HepG2 (cell line): ENCODE data around the gene SERPINA6. TPM values are rescaled to one million over a fixed set of nuclear protein-coding genes. Genes with fewer than 3 reads are reported as not detected.
A peak's percentile ranks its signal among the peaks of the same experiment; 100 is the strongest.

Experiments
- CBFB ChIP-seq: sonication (generic); formaldehyde crosslinking; IDR thresholded peaks from 2 replicates; pipeline ENCODE4 v1.4.0; 2020; ENCODE audit warnings: missing genetic modification reagents
- HNRNPLL ChIP-seq: fragments of 200-400 bp; formaldehyde crosslinking; IDR thresholded peaks from 2 replicates; pipeline ENCODE4 v1.6.1; 2017; ENCODE audit warnings: mild to moderate bottlenecking, low read depth, low read length; ENCODE audit not compliant: poor library complexity, severe bottlenecking
- HOXA5 ChIP-seq: sonication (generic); formaldehyde crosslinking; IDR thresholded peaks from 2 replicates; pipeline ENCODE4 v1.4.0; 2020; ENCODE audit warnings: missing genetic modification reagents
- KDM6A ChIP-seq: IDR thresholded peaks from 2 replicates; pipeline ENCODE4 v1.6.1; 2016; ENCODE audit warnings: low read depth
- KLF16 ChIP-seq, 2 experiments: sonication (generic) in 1 of 2; formaldehyde crosslinking in 1 of 2; IDR thresholded peaks; 2 replicates each; pipeline versions ENCODE4 v1.6.1 to v1.8.0; 2016 to 2023; ENCODE audit warnings: missing genetic modification reagents in 2 of 2, missing compliant biosample characterization in 1 of 2
- KLF6 ChIP-seq: IDR thresholded peaks from 2 replicates; pipeline ENCODE4 v1.8.0; 2016; ENCODE audit warnings: missing biosample characterization, missing genetic modification reagents
- KLF9 ChIP-seq: IDR thresholded peaks from 2 replicates; pipeline ENCODE4 v1.6.1; 2016; ENCODE audit warnings: low read depth
- PHB2 ChIP-seq: fragments of 450-650 bp; IDR thresholded peaks from 2 replicates; pipeline ENCODE4 v1.6.1; 2018; ENCODE audit not compliant: partially characterized antibody
- POGZ ChIP-seq: sonication (generic); formaldehyde crosslinking; IDR thresholded peaks from 2 replicates; pipeline ENCODE4 v1.4.0; 2020; ENCODE audit warnings: mild to moderate bottlenecking, missing genetic modification reagents
- SNAPC2 ChIP-seq: sonication (generic); formaldehyde crosslinking; IDR thresholded peaks from 2 replicates; pipeline ENCODE4 v1.8.1; 2022; ENCODE audit warnings: mild to moderate bottlenecking, missing genetic modification reagents
- SRY ChIP-seq: sonication (generic); formaldehyde crosslinking; IDR thresholded peaks from 2 replicates; pipeline ENCODE4 v1.8.0; 2022; ENCODE audit warnings: mild to moderate bottlenecking, missing genetic modification reagents
- TARDBP ChIP-seq: sonication (generic); formaldehyde crosslinking; IDR thresholded peaks from 2 replicates; pipeline ENCODE4 v1.8.0; 2022; ENCODE audit warnings: mild to moderate bottlenecking, missing genetic modification reagents
- TCF7L2 ChIP-seq: IDR thresholded peaks from 2 replicates; pipeline ENCODE4 v1.6.1; 2011; ENCODE audit warnings: mild to moderate bottlenecking, low read depth, low read length, moderate library complexity
- ZBTB40 ChIP-seq, 2 experiments: fragments of 450-650 bp in 1 of 2; sonication (generic) in 1 of 2; formaldehyde crosslinking in 1 of 2; IDR thresholded peaks; 2 replicates each; pipeline versions ENCODE4 v1.6.1 to v1.8.0; 2016 to 2022; ENCODE audit warnings: antibody characterized with exemption in 1 of 2, mild to moderate bottlenecking in 1 of 2, missing genetic modification reagents in 1 of 2
- ZFP90 ChIP-seq: sonication (generic); formaldehyde crosslinking; IDR thresholded peaks from 2 replicates; pipeline ENCODE4 v1.8.0; 2022; ENCODE audit warnings: missing genetic modification reagents, mild to moderate bottlenecking, inconsistent platforms, borderline replicate concordance
- ZNF143 ChIP-seq: sonication (generic); formaldehyde crosslinking; IDR thresholded peaks from 2 replicates; pipeline ENCODE4 v1.4.0; 2020; ENCODE audit warnings: missing genetic modification reagents
- ZNF292 ChIP-seq: sonication (generic); formaldehyde crosslinking; IDR thresholded peaks from 2 replicates; pipeline ENCODE4 v1.8.1; 2022; ENCODE audit warnings: mild to moderate bottlenecking, low read depth, missing genetic modification reagents, borderline replicate concordance
- ZNF432 ChIP-seq: sonication (generic); formaldehyde crosslinking; IDR thresholded peaks from 2 replicates; pipeline ENCODE4 v1.5.0; 2020; ENCODE audit warnings: missing genetic modification reagents, mild to moderate bottlenecking, borderline replicate concordance
- ZNF451 ChIP-seq: sonication (generic); formaldehyde crosslinking; IDR thresholded peaks from 2 replicates; pipeline ENCODE4 v1.5.0; 2020; ENCODE audit warnings: mild to moderate bottlenecking, missing genetic modification reagents
- ZNF724P ChIP-seq: sonication (generic); formaldehyde crosslinking; IDR thresholded peaks from 2 replicates; pipeline ENCODE4 v1.8.0; 2022; ENCODE audit warnings: missing genetic modification reagents, borderline replicate concordance
- ZNF768 ChIP-seq: sonication (generic); formaldehyde crosslinking; IDR thresholded peaks from 2 replicates; pipeline ENCODE4 v1.4.0; 2020; ENCODE audit warnings: missing genetic modification reagents
- ZNF776 ChIP-seq: sonication (generic); formaldehyde crosslinking; IDR thresholded peaks from 2 replicates; pipeline ENCODE4 v1.4.0; 2020; ENCODE audit warnings: mild to moderate bottlenecking, missing genetic modification reagents
- ZNF790 ChIP-seq: sonication (generic); formaldehyde crosslinking; IDR thresholded peaks from 2 replicates; pipeline ENCODE4 v1.8.0; 2022; ENCODE audit warnings: missing genetic modification reagents, mild to moderate bottlenecking, borderline replicate concordance
- ZSCAN12 ChIP-seq: sonication (generic); formaldehyde crosslinking; IDR thresholded peaks from 2 replicates; pipeline ENCODE4 v1.9.0; 2021; ENCODE audit warnings: mild to moderate bottlenecking, missing genetic modification reagents
- polyA plus RNA-seq, 8 experiments: library from polyadenylated mRNA; depleted of rRNA in 3 of 8; stranded (reverse) in 7 of 8; unstranded in 1 of 8; fragments of >200 nt; fragmentation: Illumina TruSeq in 4 of 8; extraction: Trizol in 4 of 8; gene quantifications; 2 replicates each; pipeline versions ENCODE4 v1.2.1 to v1.2.3, GENCODE V29; 2011 to 2016; ENCODE audit warnings: low read depth in 4 of 8, missing spikeins in 1 of 8, mixed read lengths in 1 of 8; ENCODE audit not compliant: insufficient read depth in 1 of 8
- total RNA-seq, 5 experiments: library from RNA; depleted of rRNA; stranded (reverse); fragments of >200 nt; fragmentation: Illumina TruSeq; extraction: Trizol; gene quantifications; 2 replicates each; pipeline ENCODE4 v1.2.3, GENCODE V29; 2016; ENCODE audit warnings: low read depth in 1 of 5

Gene SERPINA6
- total and polyA plus RNA-seq, 2 of the 13 experiments (the other 11 are each of a cell fraction or from before 2014, with no cell fraction given): 260 to 333 TPM

- TF ChIP-seq ZNF768 (CRISPR knock-in tag): no peak
- no peak for TF ChIP-seq ZNF790 (CRISPR knock-in tag)
- TF ChIP-seq SRY (CRISPR knock-in tag): no peak
- TF ChIP-seq ZSCAN12 (CRISPR knock-in tag): no peak
- peak; percentile 65; the same call in 1 of the 2 replicates for TF ChIP-seq SNAPC2 (CRISPR knock-in tag)
- TF ChIP-seq KDM6A: peak; percentile 72
- TF ChIP-seq KLF6 (CRISPR knock-in tag): peak; percentile 29; the same call in 1 of the 2 replicates
- TF ChIP-seq CBFB (CRISPR knock-in tag): 0 out of 2 replicates have a peak, but pooled peaks have one; percentile 37
- TF ChIP-seq ZNF451 (CRISPR knock-in tag): no peak
- peak; percentile 71; the same call in 1 of the 2 replicates for TF ChIP-seq TARDBP (CRISPR knock-in tag)
- TF ChIP-seq POGZ: peak; percentile 39; the same call in 1 of the 2 replicates
- no peak for TF ChIP-seq HNRNPLL
- no peak for TF ChIP-seq KLF9 (CRISPR knock-in tag)
- TF ChIP-seq ZNF292 (CRISPR knock-in tag): peak; percentile 95
- TF ChIP-seq HOXA5: peak; percentile 65
- no peak for TF ChIP-seq ZNF432 (CRISPR knock-in tag)
- TF ChIP-seq ZFP90 (CRISPR knock-in tag): no peak
- TF ChIP-seq ZNF776: no peak
- no peak for TF ChIP-seq ZNF143 (CRISPR knock-in tag)
- TF ChIP-seq PHB2: no peak
- no peak for TF ChIP-seq ZBTB40 (IDR thresholded peaks at IDR 0.05)
- no peak for TF ChIP-seq ZBTB40 (CRISPR knock-in tag; IDR thresholded peaks at IDR 0.05)
- TF ChIP-seq TCF7L2: no peak
- no peak for TF ChIP-seq ZNF724P (CRISPR knock-in tag)
- 0 out of 4 replicates have a peak, but pooled peaks of 1 of the 2 experiments have one; percentile 49 for TF ChIP-seq KLF16 (CRISPR knock-in tag; IDR thresholded peaks at IDR 0.05)
These were observed 17.4 kb upstream of the SERPINA6 start (continued) for GRCh38 chr14:94340533-94340932.
